22Rv1 (cell line): ENCODE measurements around the gene SLC30A10.
"Not testable (repeated sequence)": the region's sequence is repeated elsewhere in the genome, so short reads cannot be mapped to it uniquely, and the experiment has no call there.

Experiments
- H3K27ac ChIP-seq: fragments of 450-650 bp; 2 replicates; pipeline ENCODE4 v1.5.1; 2017
- ZFX ChIP-seq: fragments of 450-650 bp; IDR thresholded peaks from 2 replicates; pipeline ENCODE4 v1.6.1; 2017; ENCODE audit warnings: antibody characterized with exemption, borderline replicate concordance
- TF ChIP-seq, protein P1 (sequence below): fragments of 450-650 bp; IDR thresholded peaks from 2 replicates; pipeline ENCODE4 v1.5.1; 2017; ENCODE audit warnings: mild to moderate bottlenecking

Gene SLC30A10

DNA sequence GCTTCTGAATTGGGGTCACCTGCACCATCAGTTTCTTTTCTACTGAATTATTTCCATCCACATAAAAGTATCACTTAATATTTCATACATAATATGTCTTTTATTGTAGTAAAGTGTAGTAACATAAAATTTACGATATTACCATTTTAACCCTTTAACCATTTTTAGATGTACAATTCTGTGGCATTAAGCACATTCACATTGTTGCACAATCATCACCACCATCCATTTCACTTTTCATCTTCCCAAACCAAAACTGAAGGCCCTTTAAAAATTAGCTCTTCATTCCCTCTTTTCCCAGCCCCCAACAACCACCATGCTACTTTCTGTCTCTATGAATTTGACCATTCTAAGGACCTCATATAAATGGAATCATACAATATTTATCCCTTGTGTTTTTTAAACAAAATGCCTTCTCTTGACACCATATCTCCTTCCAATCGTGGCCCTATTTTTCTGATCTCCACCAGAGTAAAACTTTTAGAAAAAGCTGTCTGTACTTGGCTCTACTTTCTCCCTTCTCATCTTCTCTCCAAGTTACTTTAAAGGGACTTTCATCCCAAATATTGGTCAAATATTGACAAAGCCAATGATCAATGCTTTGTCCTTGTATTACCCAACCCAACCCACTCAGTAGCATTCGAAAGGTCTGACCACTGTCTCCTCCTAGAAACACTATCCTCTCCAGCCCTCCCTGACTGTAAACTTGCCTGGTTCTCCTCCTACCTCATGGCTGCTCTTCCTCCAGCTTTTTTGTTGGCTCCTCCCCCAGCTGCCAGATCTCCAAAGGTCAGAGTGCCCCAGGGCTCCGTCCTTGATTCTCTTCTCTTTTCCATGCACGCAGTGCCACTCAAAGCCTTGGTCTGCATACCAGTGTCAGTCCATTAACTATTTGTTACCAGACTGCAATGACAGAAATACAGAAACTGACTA, 44.7 kb downstream of the SLC30A10 start:
- no peak overlapping the region for H3K27ac ChIP-seq
- TF ChIP-seq ZFX = no peak
- TF ChIP-seq, protein P1, sequence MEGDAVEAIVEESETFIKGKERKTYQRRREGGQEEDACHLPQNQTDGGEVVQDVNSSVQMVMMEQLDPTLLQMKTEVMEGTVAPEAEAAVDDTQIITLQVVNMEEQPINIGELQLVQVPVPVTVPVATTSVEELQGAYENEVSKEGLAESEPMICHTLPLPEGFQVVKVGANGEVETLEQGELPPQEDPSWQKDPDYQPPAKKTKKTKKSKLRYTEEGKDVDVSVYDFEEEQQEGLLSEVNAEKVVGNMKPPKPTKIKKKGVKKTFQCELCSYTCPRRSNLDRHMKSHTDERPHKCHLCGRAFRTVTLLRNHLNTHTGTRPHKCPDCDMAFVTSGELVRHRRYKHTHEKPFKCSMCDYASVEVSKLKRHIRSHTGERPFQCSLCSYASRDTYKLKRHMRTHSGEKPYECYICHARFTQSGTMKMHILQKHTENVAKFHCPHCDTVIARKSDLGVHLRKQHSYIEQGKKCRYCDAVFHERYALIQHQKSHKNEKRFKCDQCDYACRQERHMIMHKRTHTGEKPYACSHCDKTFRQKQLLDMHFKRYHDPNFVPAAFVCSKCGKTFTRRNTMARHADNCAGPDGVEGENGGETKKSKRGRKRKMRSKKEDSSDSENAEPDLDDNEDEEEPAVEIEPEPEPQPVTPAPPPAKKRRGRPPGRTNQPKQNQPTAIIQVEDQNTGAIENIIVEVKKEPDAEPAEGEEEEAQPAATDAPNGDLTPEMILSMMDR = no peak

DNA sequence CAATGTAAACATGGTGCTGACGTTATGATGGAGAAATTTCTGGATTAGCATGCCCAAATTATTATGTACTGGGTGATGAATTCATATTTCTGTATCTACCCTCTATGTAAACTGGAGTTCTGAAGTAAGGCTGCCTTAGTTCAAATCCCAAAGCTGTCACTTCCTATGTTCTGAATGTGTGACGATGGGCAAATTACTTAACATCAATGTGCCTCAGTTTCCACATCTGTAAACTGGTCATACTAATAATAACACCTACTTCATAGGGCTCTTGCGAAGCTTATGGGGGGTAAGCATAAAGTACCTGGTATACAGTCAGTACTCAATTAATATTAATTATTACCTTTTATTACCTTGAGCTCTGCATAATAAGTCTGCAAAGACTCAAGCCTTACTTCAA, 45.6 kb downstream of the SLC30A10 start:
- no peak for TF ChIP-seq ZFX
- TF ChIP-seq, protein P1 = no peak

DNA sequence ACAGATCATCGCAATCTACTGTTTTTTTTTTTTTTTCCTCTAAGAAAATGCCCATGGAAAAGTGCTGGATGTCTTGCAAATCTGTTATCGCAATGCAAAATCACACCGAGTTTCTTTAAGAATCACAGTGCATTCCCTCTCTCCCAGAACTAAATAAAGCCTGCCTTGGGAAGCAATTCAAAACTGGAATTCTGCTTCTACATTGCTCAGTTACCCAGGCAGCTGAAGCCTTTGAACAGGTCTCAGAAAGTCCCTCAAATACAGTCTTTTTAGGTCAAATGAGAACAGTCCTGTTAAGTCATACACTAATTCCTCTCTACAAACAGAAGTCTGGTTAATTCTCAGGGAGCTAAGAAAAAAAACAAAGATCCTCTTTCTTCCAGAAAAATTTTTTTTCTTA, 46.3 kb downstream of the SLC30A10 start:
- no peak for TF ChIP-seq ZFX
- TF ChIP-seq, protein P1 = no peak
- H3K27ac ChIP-seq = no peak overlapping the region

More for the DNA sequence above, 45.6 kb downstream of the SLC30A10 start:
- no peak overlapping the region for H3K27ac ChIP-seq

DNA sequence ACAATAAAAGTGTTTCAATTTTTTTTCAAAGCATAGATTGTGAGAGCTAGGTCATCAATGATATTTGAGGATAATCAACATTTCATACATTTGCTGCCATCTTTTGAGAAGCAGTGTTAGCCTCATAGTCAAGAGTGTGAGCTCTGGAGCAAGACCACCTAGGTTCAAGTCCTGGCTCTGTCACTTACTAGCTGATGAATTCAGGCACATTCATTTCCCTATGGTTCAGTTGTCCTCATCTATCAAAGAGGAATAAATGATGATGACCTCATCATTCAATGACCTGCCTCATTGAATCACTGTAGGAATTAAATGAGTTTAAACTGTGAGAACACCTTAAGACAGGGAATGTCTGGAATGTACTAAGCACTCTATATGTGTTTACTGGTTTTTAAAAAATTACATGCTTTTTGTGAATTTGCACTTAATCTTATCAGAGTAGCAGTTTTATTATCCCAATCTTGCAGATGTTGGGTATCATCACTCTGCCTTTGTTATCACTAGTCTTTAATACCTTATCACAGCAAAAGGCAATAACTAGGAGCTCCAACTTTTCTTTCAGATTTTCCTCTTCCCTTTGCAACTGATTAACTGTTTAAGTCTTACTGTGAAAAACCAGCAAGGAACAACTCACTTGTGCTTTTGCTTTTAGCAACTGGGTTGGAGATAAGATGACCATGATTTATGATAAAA, 47.4 kb downstream of the SLC30A10 start:
- TF ChIP-seq, protein P1 = no peak
- TF ChIP-seq ZFX = no peak
- no peak overlapping the region for H3K27ac ChIP-seq

DNA sequence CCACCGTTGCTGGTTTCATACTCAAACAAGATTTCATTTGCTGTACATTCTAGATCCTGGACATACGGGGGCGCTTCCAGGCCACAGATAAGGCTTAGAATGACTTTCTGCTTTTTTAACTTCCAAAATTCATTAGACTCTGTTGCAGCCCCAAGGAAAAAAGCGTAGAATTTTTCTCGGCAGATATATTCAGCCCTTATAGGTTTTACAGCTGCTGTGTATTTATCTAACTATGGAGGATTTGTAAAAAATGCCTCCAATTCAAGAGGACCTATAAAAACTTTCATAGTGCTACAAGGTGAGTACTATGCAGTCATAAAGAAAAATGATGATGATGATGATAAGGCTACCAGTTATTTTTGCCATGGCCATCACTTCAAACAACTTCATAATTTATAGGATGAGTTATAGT, 51.6 kb downstream of the SLC30A10 start:
- no peak for TF ChIP-seq ZFX
- TF ChIP-seq, protein P1 = peak; percentile 64
- H3K27ac ChIP-seq = no peak overlapping the region

DNA sequence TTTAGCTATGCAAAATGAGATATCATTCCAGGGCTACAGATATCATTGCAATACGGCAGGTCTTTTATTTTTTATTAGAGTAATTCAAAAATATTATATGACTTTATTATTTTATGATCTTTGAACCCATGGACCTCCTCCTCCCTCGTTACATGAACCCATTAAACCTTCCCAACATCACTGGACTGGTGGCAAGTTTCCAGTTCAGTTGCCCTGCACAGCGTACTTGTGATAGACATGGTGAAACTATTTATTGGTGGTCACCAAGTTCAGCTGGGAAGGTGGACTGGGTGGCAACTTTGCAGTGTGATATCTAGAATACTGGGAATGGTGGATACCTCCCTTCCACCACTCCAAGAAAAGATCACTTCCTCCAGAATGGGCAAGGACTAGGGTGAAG, 52.5 kb downstream of the SLC30A10 start:
- no peak overlapping the region for H3K27ac ChIP-seq

DNA sequence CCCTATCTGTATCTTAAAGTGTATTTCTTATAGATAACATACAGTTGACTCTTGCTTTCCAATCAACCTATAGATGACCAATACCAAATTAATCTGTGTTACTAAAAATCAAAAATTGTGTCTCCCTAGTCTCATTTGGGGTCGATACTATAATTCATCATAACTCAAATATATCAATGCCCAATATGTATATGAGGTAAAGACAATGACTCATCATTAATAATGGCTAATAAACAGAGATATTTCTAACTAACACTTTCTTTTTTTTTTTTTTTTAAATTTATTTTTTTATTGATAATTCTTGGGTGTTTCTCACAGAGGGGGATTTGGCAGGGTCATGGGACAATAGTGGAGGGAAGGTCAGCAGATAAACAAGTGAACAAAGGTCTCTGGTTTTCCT, 55.8 kb downstream of the SLC30A10 start:
- not testable (repeated sequence) for H3K27ac ChIP-seq

More for the DNA sequence above, 52.5 kb downstream of the SLC30A10 start:
- TF ChIP-seq, protein P1 = no peak
- no peak for TF ChIP-seq ZFX
